Panc1 (cell line): ENCODE results near the gene NUP153. TPM values are rescaled to one million over a fixed set of nuclear protein-coding genes. Genes with fewer than 3 reads are reported as not detected.

Source experiments
- ATAC-seq: fragments of 200-7000 bp; cut with Tn5 transposase; 2 replicates; pipeline ENCODE4 v1.9.1; 2020; ENCODE audit warnings: mild to moderate bottlenecking, moderate library complexity
- BruUV-seq: library from RNA; stranded (reverse); fragments of 400-500 nt; replicated peaks from 2 replicates; lab custom pipeline; 2021; lab: Mats Ljungman, UMichigan
- CTCF ChIA-PET: fragments of 300-600 bp; sonication (Branson Sonifier 250); formaldehyde crosslinking; loops from one replicate; lab custom pipeline; 2022; ENCODE audit warnings: antibody characterized with exemption; lab: Charles Lee
- POLR2A ChIA-PET: fragments of 300-600 bp; sonication (Branson Sonifier 250); formaldehyde crosslinking; loops from one replicate; lab custom pipeline; 2022; ENCODE audit warnings: antibody characterized with exemption; lab: Charles Lee
- DNase-seq: peaks from one replicate; pipeline ENCODE4 v3.0.0-alpha.2; 2010; ENCODE audit warnings: low read depth, low spot score
- H3K27ac ChIP-seq: 2 replicates; pipeline ENCODE4 v1.5.1; 2011; ENCODE audit warnings: mild to moderate bottlenecking, low read length, inconsistent platforms
- H3K27me3 ChIP-seq: fragments of 200-500 bp; sonication (Bioruptor generic); 2 replicates; pipeline ENCODE4 v1.6.0; 2014; ENCODE audit warnings: low read length, inconsistent platforms; ENCODE audit not compliant: control insufficient read depth, insufficient read depth
- H3K36me3 ChIP-seq: fragments of 200-500 bp; sonication (Bioruptor generic); 2 replicates; pipeline ENCODE4 v1.5.1; 2014; ENCODE audit warnings: inconsistent platforms, mild to moderate bottlenecking, low read length, moderate library complexity; ENCODE audit not compliant: control insufficient read depth, insufficient read depth
- H3K4me1 ChIP-seq: 2 replicates; pipeline ENCODE4 v1.5.1; 2011; ENCODE audit warnings: inconsistent platforms, mild to moderate bottlenecking, low read length, moderate library complexity; ENCODE audit not compliant: control insufficient read depth, insufficient read depth
- H3K4me3 ChIP-seq, 2 experiments: 2 replicates each; pipeline ENCODE4 v1.5.1; 2011 to 2012; ENCODE audit warnings: low read depth in 2 of 2, low read length in 2 of 2, mild to moderate bottlenecking in 2 of 2, inconsistent platforms in 1 of 2, moderate library complexity in 1 of 2
- H3K9me3 ChIP-seq: fragments of 200-500 bp; sonication (Bioruptor generic); 2 replicates; pipeline ENCODE4 v1.5.1; 2014; ENCODE audit warnings: low read depth, mild to moderate bottlenecking, inconsistent platforms, low read length, moderate library complexity; ENCODE audit not compliant: control insufficient read depth, insufficient read depth
- CTCF ChIP-seq: fragments of 450-650 bp; IDR thresholded peaks from 2 replicates; pipeline ENCODE4 v1.5.1; 2017; ENCODE audit warnings: mild to moderate bottlenecking
- POLR2AphosphoS5 ChIP-seq: IDR thresholded peaks from 2 replicates; pipeline ENCODE4 v1.6.1; 2012; ENCODE audit warnings: mild to moderate bottlenecking, low read depth, low read length, moderate library complexity
- SIN3A ChIP-seq: IDR thresholded peaks from 2 replicates; pipeline ENCODE4 v1.6.1; 2012; ENCODE audit warnings: low read depth, mild to moderate bottlenecking, low read length, moderate library complexity, borderline replicate concordance; ENCODE audit not compliant: insufficient read depth
- TCF7L2 ChIP-seq: IDR thresholded peaks from 2 replicates; pipeline ENCODE4 v1.6.1; 2011; ENCODE audit warnings: mild to moderate bottlenecking, low read depth, low read length, inconsistent platforms
- in situ Hi-C: cut with HindIII; loops from 2 replicates; pipeline ENCODE4 v1.10.0; 2016; ENCODE audit warnings: low sequenced_read_pairs, low pct_unique_long_range_greater_than_20kb
- intact Hi-C: fragments of 100-400 bp; cut with micrococcal nuclease; formaldehyde crosslinking; loops from one replicate; pipeline ENCODE4 v1.10.0; 2022; ENCODE audit not compliant: unreplicated experiment
- total RNA-seq: library from RNA; stranded (reverse); gene quantifications from one replicate; pipeline ENCODE4 v1.2.1, GENCODE V29; 2021; ENCODE audit not compliant: unreplicated experiment
- TF ChIP-seq, protein P1 (sequence below), 2 experiments: IDR thresholded peaks; 2 replicates each; pipeline ENCODE4 v1.6.1; 2011 to 2012; ENCODE audit warnings: low read depth in 2 of 2, control low read depth in 1 of 2, low read length in 1 of 2, mild to moderate bottlenecking in 1 of 2, moderate library complexity in 1 of 2; ENCODE audit not compliant: insufficient read depth in 1 of 2

NUP153 gene
- total RNA-seq, 1 experiment from 2014 or later = 62.0 TPM

GRCh38 chr6:17656092-17656491 lies 50.6 kb downstream of the NUP153 start:
- no peak for DNase-seq
- no peak for TF ChIP-seq POLR2AphosphoS5
- no peak for TF ChIP-seq CTCF
- TF ChIP-seq SIN3A = no peak
- TF ChIP-seq, protein P1, sequence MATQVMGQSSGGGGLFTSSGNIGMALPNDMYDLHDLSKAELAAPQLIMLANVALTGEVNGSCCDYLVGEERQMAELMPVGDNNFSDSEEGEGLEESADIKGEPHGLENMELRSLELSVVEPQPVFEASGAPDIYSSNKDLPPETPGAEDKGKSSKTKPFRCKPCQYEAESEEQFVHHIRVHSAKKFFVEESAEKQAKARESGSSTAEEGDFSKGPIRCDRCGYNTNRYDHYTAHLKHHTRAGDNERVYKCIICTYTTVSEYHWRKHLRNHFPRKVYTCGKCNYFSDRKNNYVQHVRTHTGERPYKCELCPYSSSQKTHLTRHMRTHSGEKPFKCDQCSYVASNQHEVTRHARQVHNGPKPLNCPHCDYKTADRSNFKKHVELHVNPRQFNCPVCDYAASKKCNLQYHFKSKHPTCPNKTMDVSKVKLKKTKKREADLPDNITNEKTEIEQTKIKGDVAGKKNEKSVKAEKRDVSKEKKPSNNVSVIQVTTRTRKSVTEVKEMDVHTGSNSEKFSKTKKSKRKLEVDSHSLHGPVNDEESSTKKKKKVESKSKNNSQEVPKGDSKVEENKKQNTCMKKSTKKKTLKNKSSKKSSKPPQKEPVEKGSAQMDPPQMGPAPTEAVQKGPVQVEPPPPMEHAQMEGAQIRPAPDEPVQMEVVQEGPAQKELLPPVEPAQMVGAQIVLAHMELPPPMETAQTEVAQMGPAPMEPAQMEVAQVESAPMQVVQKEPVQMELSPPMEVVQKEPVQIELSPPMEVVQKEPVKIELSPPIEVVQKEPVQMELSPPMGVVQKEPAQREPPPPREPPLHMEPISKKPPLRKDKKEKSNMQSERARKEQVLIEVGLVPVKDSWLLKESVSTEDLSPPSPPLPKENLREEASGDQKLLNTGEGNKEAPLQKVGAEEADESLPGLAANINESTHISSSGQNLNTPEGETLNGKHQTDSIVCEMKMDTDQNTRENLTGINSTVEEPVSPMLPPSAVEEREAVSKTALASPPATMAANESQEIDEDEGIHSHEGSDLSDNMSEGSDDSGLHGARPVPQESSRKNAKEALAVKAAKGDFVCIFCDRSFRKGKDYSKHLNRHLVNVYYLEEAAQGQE (IDR thresholded peaks at IDR 0.05; ENCODE audit: insufficient read depth in 1 of 2, low read depth in 2 of 2, low read length in 1 of 2) = no peak
- TF ChIP-seq TCF7L2 = no peak
- no peaks in the 10 kb centered on the region for H3K4me1 ChIP-seq
- POLR2A ChIA-PET = no interaction called here
- intact Hi-C loops = no loop called here
- in situ Hi-C loops = no loop called here
- no TSS peak for BruUV-seq
- H3K27ac ChIP-seq = no peak overlapping the region
- no peaks in the 10 kb centered on the region for H3K27me3 ChIP-seq
- no peaks in the 10 kb centered on the region for H3K9me3 ChIP-seq
- H3K4me3 ChIP-seq = no peak overlapping the region
- CTCF ChIA-PET = no interaction called here
- H3K36me3 ChIP-seq = peaks cover 18% of the 10 kb centered on the region
- no peak; the same call in 1 of the 2 replicates for ATAC-seq

GRCh38 chr6:17653198-17653882 lies 53.4 kb downstream of the NUP153 start:
- Histone ChIP-seq H3K4me1 (no peaks in the 10 kb centered on the region), H3K4me3 (no peak overlapping the region), H3K36me3 (peaks cover 24% of the 10 kb centered on the region), H3K27ac (no peak overlapping the region), H3K27me3 (no peaks in the 10 kb centered on the region), H3K9me3 (no peaks in the 10 kb centered on the region)
- no peak for DNase-seq
- CTCF ChIA-PET = no interaction called here
- no TSS peak for BruUV-seq
- POLR2A ChIA-PET = no interaction called here
- no peak for ATAC-seq
- TF ChIP-seq TCF7L2 (no peak), CTCF (no peak), SIN3A (no peak), POLR2AphosphoS5 (no peak)
- TF ChIP-seq, protein P1 (IDR thresholded peaks at IDR 0.05; ENCODE audit: insufficient read depth in 1 of 2, low read depth in 2 of 2, low read length in 1 of 2) = no peak
- in situ Hi-C loops = no loop called here
- intact Hi-C loops = no loop called here
